Loucy (cell line): Measurements from ENCODE around the gene RAET1E.
A peak's percentile ranks its signal among the peaks of the same experiment; 100 is the strongest.

ENCODE experiments used
- H2AFZ ChIP-seq: fragments of 200-600 bp; sonication (generic); 2 replicates; pipeline ENCODE4 v1.6.0; 2016; ENCODE audit warnings: antibody characterized with exemption, mild to moderate bottlenecking, low read length, moderate library complexity
- H3F3A ChIP-seq: fragments of 200-600 bp; 2 replicates; pipeline ENCODE4 v1.6.0; 2016; ENCODE audit warnings: antibody characterized with exemption, low read depth, mild to moderate bottlenecking
- H3K27me3 ChIP-seq: fragments of 200-600 bp; sonication (generic); 2 replicates; pipeline ENCODE4 v1.6.1; 2014; ENCODE audit warnings: low read length, mild to moderate bottlenecking; ENCODE audit not compliant: insufficient read depth, poor library complexity, severe bottlenecking
- H3K36me3 ChIP-seq: fragments of 200-600 bp; sonication (generic); 2 replicates; pipeline ENCODE4 v1.6.1; 2016; ENCODE audit warnings: low read length; ENCODE audit not compliant: insufficient read depth
- H3K4me1 ChIP-seq: fragments of 200-600 bp; sonication (generic); 2 replicates; pipeline ENCODE4 v1.5.1; 2014; ENCODE audit warnings: low read length, mild to moderate bottlenecking; ENCODE audit not compliant: insufficient read depth, poor library complexity, severe bottlenecking
- H3K4me2 ChIP-seq: fragments of 200-600 bp; sonication (generic); 2 replicates; pipeline ENCODE4 v1.6.0; 2014; ENCODE audit warnings: antibody characterized with exemption, low read length, low read depth, mild to moderate bottlenecking; ENCODE audit not compliant: poor library complexity, severe bottlenecking
- H3K4me3 ChIP-seq: fragments of 200-600 bp; sonication (generic); 2 replicates; pipeline ENCODE4 v1.5.1; 2014; ENCODE audit warnings: low read length, mild to moderate bottlenecking, mixed read lengths; ENCODE audit not compliant: poor library complexity, severe bottlenecking
- H3K79me2 ChIP-seq: fragments of 200-600 bp; sonication (generic); 2 replicates; pipeline ENCODE4 v1.6.1; 2014; ENCODE audit warnings: low read length; ENCODE audit not compliant: insufficient read depth
- H3K9ac ChIP-seq: fragments of 200-600 bp; sonication (generic); 2 replicates; pipeline ENCODE4 v1.6.0; 2014; ENCODE audit warnings: mild to moderate bottlenecking, low read depth, low read length, moderate library complexity; ENCODE audit not compliant: poor library complexity, severe bottlenecking
- H3K9me2 ChIP-seq: fragments of 200-600 bp; sonication (generic); replicated peaks from 2 replicates; pipeline ENCODE4 v1.6.1; 2016; ENCODE audit warnings: low read depth, low read length, mixed read lengths
- H3K9me3 ChIP-seq: fragments of 200-600 bp; sonication (generic); 2 replicates; pipeline ENCODE4 v1.6.1; 2014; ENCODE audit warnings: mild to moderate bottlenecking, antibody characterized with exemption, low read length, low read depth; ENCODE audit not compliant: insufficient read depth
- H4K20me1 ChIP-seq: fragments of 200-600 bp; sonication (generic); 2 replicates; pipeline ENCODE4 v1.6.0; 2014; ENCODE audit warnings: antibody characterized with exemption, low read length, mild to moderate bottlenecking; ENCODE audit not compliant: insufficient read depth, poor library complexity, severe bottlenecking
- CTCF ChIP-seq: fragments of 200-600 bp; sonication (generic); conservative IDR thresholded peaks from 2 replicates; pipeline ENCODE4 v1.5.1; 2014; ENCODE audit warnings: mild to moderate bottlenecking, antibody characterized with exemption, low read length
- EZH2phosphoT487 ChIP-seq: fragments of 200-600 bp; IDR thresholded peaks from 2 replicates; pipeline ENCODE4 v1.6.1; 2018; ENCODE audit warnings: antibody characterized with exemption, mild to moderate bottlenecking, moderate library complexity, borderline replicate concordance

RAET1E gene

GRCh38 chr6:149934249-149935156 lies 36.6 kb upstream of the RAET1E start:
- H3K4me3 ChIP-seq, result no peak overlapping the region
- no peaks in the 10 kb centered on the region for H3K9me2 ChIP-seq
- H3K4me2 ChIP-seq, result no peak overlapping the region
- no peaks in the 10 kb centered on the region for H4K20me1 ChIP-seq
- H3K9me3 ChIP-seq, result no peaks in the 10 kb centered on the region
- H3K9ac ChIP-seq, result no peak overlapping the region
- no peaks in the 10 kb centered on the region for H3K36me3 ChIP-seq
- H2AFZ ChIP-seq, result no peak overlapping the region
- no peaks in the 10 kb centered on the region for H3F3A ChIP-seq
- TF ChIP-seq EZH2phosphoT487, result no peak
- peak; percentile 88 for TF ChIP-seq CTCF
- H3K79me2 ChIP-seq, result no peaks in the 10 kb centered on the region
- no peaks in the 10 kb centered on the region for H3K4me1 ChIP-seq
- H3K27me3 ChIP-seq, result no peaks in the 10 kb centered on the region

GRCh38 chr6:149933461-149933860 lies 35.5 kb upstream of the RAET1E start:
- Histone ChIP-seq H3K4me3 (no peak overlapping the region), H3F3A (no peaks in the 10 kb centered on the region), H3K9me3 (no peaks in the 10 kb centered on the region), H3K9me2 (no peaks in the 10 kb centered on the region), H3K36me3 (no peaks in the 10 kb centered on the region), H3K4me2 (no peak overlapping the region), H4K20me1 (no peaks in the 10 kb centered on the region), H3K4me1 (no peaks in the 10 kb centered on the region), H3K9ac (no peak overlapping the region), H3K27me3 (no peaks in the 10 kb centered on the region), H2AFZ (no peak overlapping the region), H3K79me2 (no peaks in the 10 kb centered on the region)
- no peak for TF ChIP-seq EZH2phosphoT487
- no peak for TF ChIP-seq CTCF

- Histone ChIP-seq H3K9me3 (no peaks in the 10 kb centered on the region), H3K79me2 (no peaks in the 10 kb centered on the region), H3K4me3 (no peak overlapping the region), H4K20me1 (no peaks in the 10 kb centered on the region), H3K9me2 (no peaks in the 10 kb centered on the region), H3K27me3 (no peaks in the 10 kb centered on the region), H2AFZ (no peak overlapping the region), H3K36me3 (no peaks in the 10 kb centered on the region), H3K4me1 (no peaks in the 10 kb centered on the region), H3K9ac (no peak overlapping the region), H3K4me2 (no peak overlapping the region), H3F3A (no peaks in the 10 kb centered on the region)
- TF ChIP-seq EZH2phosphoT487, result no peak
- TF ChIP-seq CTCF, result no peak
Observed at GRCh38 chr6:149933036-149933435, 35.1 kb upstream of the RAET1E start.
